Measurements from ENCODE around the gene FAM3A. TPM values are rescaled to one million over a fixed set of nuclear protein-coding genes. Genes with fewer than 3 reads are reported as not detected.
A peak's percentile ranks its signal among the peaks of the same experiment; 100 is the strongest.

The FAM3A gene
- total RNA-seq, 4 donors from 2014 or later, result 18.2 to 117 (median 101) TPM

GRCh38 chrX:154515090-154515965, 704 bp downstream of the FAM3A start:
- no peaks in the 10 kb centered on the region for H3K36me3 ChIP-seq
- TF ChIP-seq CTCF (IDR thresholded peaks at IDR 0.05) (no peak), POLR2A (IDR thresholded peaks at IDR 0.05) (peak; percentile 62 to 64)
- peaks cover 0 to 11% (median 0%) of the 10 kb centered on the region in 4 donors for H3K4me1 ChIP-seq
- H3K4me3 ChIP-seq, result peak overlapping the region; percentile 60 to 85 (median 78)
- no peaks in the 10 kb centered on the region for H3K9me3 ChIP-seq
- H3K27ac ChIP-seq, result peak overlapping the region; percentile 85 to 98 (median 94)
- DNase-seq, result peak; percentile 46 to 75 (median 63)
- H3K27me3 ChIP-seq, result no peaks in the 10 kb centered on the region

GRCh38 chrX:154513716-154514115, 2.3 kb downstream of the FAM3A start:
- TF ChIP-seq POLR2A (IDR thresholded peaks at IDR 0.05), result no peak
- TF ChIP-seq CTCF (IDR thresholded peaks at IDR 0.05), result no peak
- H3K27me3 ChIP-seq, result no peaks in the 10 kb centered on the region
- H3K4me1 ChIP-seq, result peaks cover 0 to 11% (median 0%) of the 10 kb centered on the region in 4 donors
- no peak for DNase-seq
- no peak overlapping the region for H3K4me3 ChIP-seq
- no peaks in the 10 kb centered on the region for H3K9me3 ChIP-seq
- H3K27ac ChIP-seq, result no peak overlapping the region
- no peaks in the 10 kb centered on the region for H3K36me3 ChIP-seq

GRCh38 chrX:154512879-154513553, 3.0 kb downstream of the FAM3A start:
- no peak for TF ChIP-seq CTCF (IDR thresholded peaks at IDR 0.05)
- TF ChIP-seq POLR2A (IDR thresholded peaks at IDR 0.05), result no peak

GRCh38 chrX:154511761-154512160, 4.3 kb downstream of the FAM3A start:
- no peak for DNase-seq
- peaks cover 0 to 10% (median 0%) of the 10 kb centered on the region in 3 donors for H3K36me3 ChIP-seq
- H3K27ac ChIP-seq, result no peak overlapping the region
- H3K9me3 ChIP-seq, result no peaks in the 10 kb centered on the region
- no peak overlapping the region for H3K4me3 ChIP-seq
- TF ChIP-seq POLR2A (IDR thresholded peaks at IDR 0.05), result no peak
- TF ChIP-seq CTCF (IDR thresholded peaks at IDR 0.05), result no peak
- H3K27me3 ChIP-seq, result no peaks in the 10 kb centered on the region
- peaks cover 0 to under 1% (median 0%) of the 10 kb centered on the region in 4 donors for H3K4me1 ChIP-seq

More at GRCh38 chrX:154512879-154513553, 3.0 kb downstream of the FAM3A start:
- Histone ChIP-seq H3K4me3 (no peak overlapping the region), H3K27ac (no peak overlapping the region), H3K36me3 (no peaks in the 10 kb centered on the region), H3K9me3 (no peaks in the 10 kb centered on the region), H3K4me1 (peaks cover 0 to 11% (median 0%) of the 10 kb centered on the region in 4 donors), H3K27me3 (no peaks in the 10 kb centered on the region)
- DNase-seq, result no peak

- peaks cover 0 to 10% (median 0%) of the 10 kb centered on the region in 3 donors for H3K36me3 ChIP-seq
- no peak overlapping the region for H3K4me3 ChIP-seq
- H3K9me3 ChIP-seq, result no peaks in the 10 kb centered on the region
- H3K27ac ChIP-seq, result no peak overlapping the region
- TF ChIP-seq CTCF (IDR thresholded peaks at IDR 0.05) (no peak), POLR2A (IDR thresholded peaks at IDR 0.05) (no peak)
- DNase-seq, result no peak
- no peaks in the 10 kb centered on the region for H3K4me1 ChIP-seq
- H3K27me3 ChIP-seq, result no peaks in the 10 kb centered on the region
These were observed 6.6 kb downstream of the FAM3A start for GRCh38 chrX:154509455-154509854.
